Right lobe of liver (tissue), 6 donors: ENCODE measurements around the gene PTPDC1. TPM values are rescaled to one million over a fixed set of nuclear protein-coding genes. Genes with fewer than 3 reads are reported as not detected.

Experiments
- ATAC-seq, 4 donors: fragments of 200-7000 bp; cut with Tn5 transposase; one replicate each; pipeline ENCODE4 v1.9.1; 2020; ENCODE audit warnings: mild to moderate bottlenecking in 4 of 4, moderate library complexity in 4 of 4
- DNase-seq, 3 donors: peaks; one replicate each; pipeline ENCODE4 v3.0.0-alpha.2; 2020
- H3K27ac ChIP-seq, 3 donors: fragments of 200-600 bp; one replicate each; pipeline ENCODE4 v1.8.0; 2022
- H3K27me3 ChIP-seq, 2 donors: fragments of 200-600 bp; one replicate each; pipeline ENCODE4 v1.8.0; 2022
- H3K36me3 ChIP-seq, 4 donors: fragments of 200-600 bp; sonication (generic) in 1 of 4; one replicate each; pipeline versions ENCODE4 v1.5.1 to v1.8.0; 2017 to 2022; ENCODE audit warnings: control low read depth in 1 of 4
- H3K4me1 ChIP-seq, 4 donors: fragments of 200-600 bp; sonication (generic) in 1 of 4; one replicate each; pipeline versions ENCODE4 v1.5.1 to v1.8.0; 2017 to 2022; ENCODE audit warnings: control low read depth in 1 of 4
- H3K4me3 ChIP-seq, 3 donors: fragments of 200-600 bp; one replicate each; pipeline ENCODE4 v1.8.0; 2022
- H3K9me3 ChIP-seq, 4 donors: fragments of 200-600 bp; sonication (generic) in 1 of 4; one replicate each; pipeline versions ENCODE4 v1.5.1 to v1.8.0; 2017 to 2022; ENCODE audit warnings: control low read depth in 1 of 4
- CTCF ChIP-seq, 4 donors: fragments of 200-600 bp in 3 of 4; fragments of 450-650 bp in 1 of 4; IDR thresholded peaks; one replicate each; pipeline versions ENCODE4 v1.5.1 to v1.8.0; 2016 to 2022; ENCODE audit warnings: antibody characterized with exemption in 4 of 4, mild to moderate bottlenecking in 2 of 4
- POLR2A ChIP-seq: fragments of 450-650 bp; IDR thresholded peaks from one replicate; pipeline ENCODE4 v1.6.1; 2017; ENCODE audit warnings: antibody characterized with exemption, mild to moderate bottlenecking
- WGBS: methylation state at CpG from one replicate; pipeline ENCODE4 v1.1.6; 2018; ENCODE audit warnings: low coverage, low lambda C conversion rate; ENCODE audit not compliant: insufficient coverage; ENCODE audit errors: missing lambda C conversion rate; 5-methylcytosine and 5-hydroxymethylcytosine counted together
- intact Hi-C, 2 donors: fragments of 100-400 bp; cut with DNase I; formaldehyde crosslinking; loops; one replicate each; pipeline versions ENCODE4 v1.11.2 to v1.14.1; 2022
- total RNA-seq, 6 experiments: library from RNA; depleted of rRNA in 2 of 6; stranded (reverse); fragments of >200 nt in 2 of 6; fragmentation: NEBNext Ultra II Directional in 3 of 6; extraction: Animal tissue kit (Norgen Biotek cat#: 25700) in 3 of 6; gene quantifications; one replicate each; pipeline versions ENCODE4 v1.1.0 to v1.2.4, GENCODE V29; 2016 to 2023
- donor health status: DM: no; HTN: yes; CAD: no.
- donor health status: DM: no; HTN: no; CAD: no.
- donor health status: DM: no; HTN: no; CAD: no.
- donor health status: DM: no; HTN: yes; CAD: no.
- donor health status: DM: no; HTN: yes; CAD: no.

PTPDC1 gene
- total RNA-seq, 6 experiments from 2014 or later: 0.86 to 3.3 (median 1.8) TPM

- no peak overlapping the region for H3K27ac ChIP-seq
- DNase-seq: no peak
- no peaks in the 10 kb centered on the region for H3K36me3 ChIP-seq
- intact Hi-C loops: no loop called here
- TF ChIP-seq CTCF (IDR thresholded peaks at IDR 0.05): no peak
- TF ChIP-seq POLR2A: no peak
- 75% methylated on average over 4 of the region's 4 CpGs for WGBS
- no peaks in the 10 kb centered on the region for H3K4me1 ChIP-seq
- H3K9me3 ChIP-seq: no peaks in the 10 kb centered on the region
- no peak overlapping the region for H3K4me3 ChIP-seq
- no peaks in the 10 kb centered on the region for H3K27me3 ChIP-seq
- ATAC-seq: no peak
Observed at GRCh38 chr9:94081435-94081834, 2.8 kb upstream of the PTPDC1 start.

- H3K4me3 ChIP-seq: no peak overlapping the region
- intact Hi-C loops: no loop called here
- no peak overlapping the region for H3K27ac ChIP-seq
- no peaks in the 10 kb centered on the region for H3K4me1 ChIP-seq
- WGBS: 80% methylated on average over 8 of the region's 8 CpGs
- no peaks in the 10 kb centered on the region for H3K9me3 ChIP-seq
- ATAC-seq (no peak), DNase-seq (no peak)
- H3K27me3 ChIP-seq: no peaks in the 10 kb centered on the region
- TF ChIP-seq POLR2A (no peak), CTCF (IDR thresholded peaks at IDR 0.05) (no peak)
- H3K36me3 ChIP-seq: no peaks in the 10 kb centered on the region
Observed at GRCh38 chr9:94081864-94082463, 2.3 kb upstream of the PTPDC1 start.

GRCh38 chr9:94082553-94082952 lies 1.7 kb upstream of the PTPDC1 start:
- H3K36me3 ChIP-seq: no peaks in the 10 kb centered on the region
- no peak overlapping the region for H3K27ac ChIP-seq
- no peaks in the 10 kb centered on the region for H3K4me1 ChIP-seq
- H3K9me3 ChIP-seq: no peaks in the 10 kb centered on the region
- WGBS: 71% methylated on average over 3 of the region's 3 CpGs
- no peak for DNase-seq
- intact Hi-C loops: no loop called here
- ATAC-seq: no peak
- H3K27me3 ChIP-seq: no peaks in the 10 kb centered on the region
- no peak overlapping the region for H3K4me3 ChIP-seq
- TF ChIP-seq CTCF (IDR thresholded peaks at IDR 0.05) (no peak), POLR2A (no peak)

- TF ChIP-seq POLR2A: no peak
- TF ChIP-seq CTCF (IDR thresholded peaks at IDR 0.05): no peak
- 58% methylated on average over 1 of the region's 1 CpG for WGBS
- no peak for DNase-seq
- H3K27ac ChIP-seq: no peak overlapping the region
- no peaks in the 10 kb centered on the region for H3K4me1 ChIP-seq
- no peak overlapping the region for H3K4me3 ChIP-seq
- intact Hi-C loops: no loop called here
- no peak for ATAC-seq
- H3K36me3 ChIP-seq: no peaks in the 10 kb centered on the region
- no peaks in the 10 kb centered on the region for H3K9me3 ChIP-seq
- H3K27me3 ChIP-seq: no peaks in the 10 kb centered on the region
Observed at GRCh38 chr9:94082956-94083355, 1.3 kb upstream of the PTPDC1 start.

- DNase-seq (no peak), ATAC-seq (no peak)
- no peaks in the 10 kb centered on the region for H3K4me1 ChIP-seq
- H3K4me3 ChIP-seq: no peak overlapping the region
- H3K27me3 ChIP-seq: no peaks in the 10 kb centered on the region
- no peak overlapping the region for H3K27ac ChIP-seq
- 81% methylated on average over 6 of the region's 6 CpGs for WGBS
- H3K9me3 ChIP-seq: no peaks in the 10 kb centered on the region
- intact Hi-C loops: no loop called here
- no peaks in the 10 kb centered on the region for H3K36me3 ChIP-seq
- TF ChIP-seq CTCF (IDR thresholded peaks at IDR 0.05) (no peak), POLR2A (no peak)
Observed at GRCh38 chr9:94083384-94083783, 880 bp upstream of the PTPDC1 start.
